HG02610 (cell line): ENCODE data around the gene C14orf132.

Experiments used
- ATAC-seq: cut with Tn5 transposase; IDR thresholded peaks from one replicate; pipeline ENCODE4 v1.9.1; 2021; ENCODE audit warnings: mild to moderate bottlenecking, moderate library complexity; ENCODE audit not compliant: unreplicated experiment

Gene C14orf132

DNA sequence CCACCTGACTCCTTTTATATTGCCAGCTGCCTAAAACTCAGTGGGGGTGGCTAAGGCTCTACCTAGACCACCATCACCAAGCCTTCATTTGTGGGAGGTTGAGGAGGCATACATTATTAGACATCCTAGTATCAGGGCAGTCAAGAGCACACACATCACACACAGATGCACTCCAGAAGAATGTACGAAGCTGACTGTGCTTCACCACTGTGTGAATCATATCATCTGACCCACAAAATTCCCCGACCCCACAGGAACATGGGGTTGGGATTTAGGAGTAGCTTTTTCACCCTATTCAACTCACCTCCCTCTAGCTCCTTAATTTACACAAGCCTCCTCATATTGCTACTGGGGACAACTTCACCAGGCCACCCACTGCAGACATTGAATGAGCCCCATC, 100.7 kb downstream of the C14orf132 start:
- ATAC-seq, result no peak

DNA sequence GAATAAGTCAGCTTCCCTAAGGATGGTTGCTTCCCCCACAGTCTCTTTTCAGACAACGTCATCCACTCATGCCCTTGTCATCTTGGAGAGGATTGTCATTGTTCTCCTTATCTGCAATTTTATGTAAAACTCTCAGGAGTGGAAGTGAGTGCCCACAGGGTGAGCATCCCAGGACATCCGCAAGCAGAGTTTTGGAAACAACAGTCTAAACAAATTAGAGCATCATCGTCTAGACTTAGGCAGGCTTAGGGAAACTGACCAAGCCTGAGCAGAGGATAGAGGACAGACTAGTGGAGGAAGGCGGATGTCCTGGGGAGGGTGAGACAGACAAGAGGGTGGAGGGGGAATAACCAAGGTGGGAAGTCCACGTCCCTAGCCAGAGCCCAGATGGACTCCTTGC, 101.8 kb downstream of the C14orf132 start:
- ATAC-seq, result no peak
